ENCODE data around the gene IGF1R.
A peak's percentile ranks its signal among the peaks of the same experiment; 100 is the strongest.

The IGF1R gene

GRCh38 chr15:98896802-98897732 is 248.7 kb downstream of the IGF1R start:
- DNase-seq, result no peak

- DNase-seq, result no peak
These were observed 249.8 kb downstream of the IGF1R start for GRCh38 chr15:98898122-98898521.

GRCh38 chr15:98899272-98900021 is 251.1 kb downstream of the IGF1R start:
- peak in 1 of 2 donors; percentile 40 for DNase-seq

- no peak for DNase-seq
These were observed 252.0 kb downstream of the IGF1R start for GRCh38 chr15:98900356-98900755.

GRCh38 chr15:98901434-98902072 is 253.2 kb downstream of the IGF1R start:
- no peak for DNase-seq

- no peak for DNase-seq
These were observed 254.6 kb downstream of the IGF1R start for GRCh38 chr15:98902931-98903330.

GRCh38 chr15:98903377-98904018 is 255.2 kb downstream of the IGF1R start:
- no peak for DNase-seq

GRCh38 chr15:98904544-98904943 is 256.2 kb downstream of the IGF1R start:
- peak in 1 of 2 donors; percentile 16 for DNase-seq

GRCh38 chr15:98905963-98906711 is 257.8 kb downstream of the IGF1R start:
- no peak for DNase-seq

- DNase-seq, result no peak
These were observed 258.4 kb downstream of the IGF1R start for GRCh38 chr15:98906712-98907083.

- no peak for DNase-seq
These were observed 259.7 kb downstream of the IGF1R start for GRCh38 chr15:98907927-98908471.

- no peak for DNase-seq
These were observed 261.9 kb downstream of the IGF1R start for GRCh38 chr15:98909968-98910885.

GRCh38 chr15:98914626-98915025 is 266.3 kb downstream of the IGF1R start:
- no peak for DNase-seq

GRCh38 chr15:98916826-98917225 is 268.5 kb downstream of the IGF1R start:
- DNase-seq, result no peak

GRCh38 chr15:98917417-98917816 is 269.1 kb downstream of the IGF1R start:
- no peak for DNase-seq

GRCh38 chr15:98920091-98920880 is 271.9 kb downstream of the IGF1R start:
- DNase-seq, result no peak

GRCh38 chr15:98923171-98923570 is 274.8 kb downstream of the IGF1R start:
- no peak for DNase-seq

GRCh38 chr15:98923579-98923978 is 275.2 kb downstream of the IGF1R start:
- DNase-seq, result no peak

- DNase-seq, result no peak
These were observed 276.2 kb downstream of the IGF1R start for GRCh38 chr15:98924401-98925049.

All from CD4-positive, alpha-beta T cell treated with Interferon alpha-2 for 1 hour (primary cell).